ENCODE results near the gene CCNDBP1. TPM values are rescaled to one million over a fixed set of nuclear protein-coding genes. Genes with fewer than 3 reads are reported as not detected.

The CCNDBP1 gene
- total RNA-seq, 1 donor from 2014 or later: 26.5 TPM

Other genes starting within 250 kb of the CCNDBP1 start
- 68.3 TPM for gene UBR1, start 79.4 kb upstream of the CCNDBP1 start, total RNA-seq
- gene TMEM62, start 51.8 kb upstream of the CCNDBP1 start, total RNA-seq: 37.6 TPM
- 0.94 TPM for gene EPB42, start 35.6 kb downstream of the CCNDBP1 start, total RNA-seq
- not detected for gene TGM5, start 81.5 kb downstream of the CCNDBP1 start, total RNA-seq
- gene TGM7, start 116.9 kb downstream of the CCNDBP1 start, total RNA-seq: not detected
- gene LCMT2, start 145.2 kb downstream of the CCNDBP1 start, total RNA-seq: 18.9 TPM
- 37.1 TPM for gene ZSCAN29, start 185.6 kb downstream of the CCNDBP1 start, total RNA-seq
- gene TUBGCP4, start 185.7 kb downstream of the CCNDBP1 start, total RNA-seq: 21.4 TPM